ENCODE data around the gene IL1A.

- TF ChIP-seq REST (IDR thresholded peaks at IDR 0.05; ENCODE audit: low read depth, low read length) (no peak), MTA3 (IDR thresholded peaks at IDR 0.05; ENCODE audit: borderline replicate concordance, low read length) (no peak), CTCF (IDR thresholded peaks at IDR 0.05 in 2 of 3, conservative IDR thresholded peaks at IDR 0.05 in 1 of 3; ENCODE audit: control insufficient read depth in 2 of 3, extremely low read depth in 1 of 3, insufficient read depth in 1 of 3, low read depth in 3 of 3, low read length in 3 of 3) (no peak), CEBPZ (IDR thresholded peaks at IDR 0.05; ENCODE audit: low read depth, low read length) (no peak), TBL1XR1 (IDR thresholded peaks at IDR 0.05; ENCODE audit: low read depth, low read length) (no peak), HDGF (IDR thresholded peaks at IDR 0.05) (no peak), GABPA (IDR thresholded peaks at IDR 0.05; ENCODE audit: low read depth) (no peak), SP1 (IDR thresholded peaks at IDR 0.05; ENCODE audit: low read depth, low read length) (no peak), MXI1 (IDR thresholded peaks at IDR 0.05; ENCODE audit: low read depth, low read length) (no peak), FOXM1 (IDR thresholded peaks at IDR 0.05; ENCODE audit: low read depth, low read length) (no peak), POLR2AphosphoS5 (IDR thresholded peaks at IDR 0.05; ENCODE audit: low read length) (no peak)
These were observed 50.8 kb downstream of the IL1A start for GRCh38 chr2:112733456-112733855.

All from GM12878 (cell line).